Measurements from ENCODE around the gene SETD2.

GRCh38 chr3:47121409-47121808 lies 42.5 kb downstream of the SETD2 start:
- TF ChIP-seq CTCF (IDR thresholded peaks at IDR 0.05) (no peak), POLR2A (IDR thresholded peaks at IDR 0.05) (no peak)
